GM20000 (cell line): Measurements from ENCODE around the gene SYAP1.
"Not testable (repeated sequence)": the region's sequence is repeated elsewhere in the genome, so short reads cannot be mapped to it uniquely, and the experiment has no call there.

ENCODE experiments used
- DNase-seq: peaks from one replicate; pipeline ENCODE4 v3.0.0; 2012; ENCODE audit warnings: low spot score
- TF ChIP-seq, protein P1 (sequence below): IDR thresholded peaks from 2 replicates; pipeline ENCODE4 v1.5.1; 2012; ENCODE audit warnings: mild to moderate bottlenecking, control low read depth; ENCODE audit errors: extremely low read depth, missing control alignments

Gene SYAP1

DNA sequence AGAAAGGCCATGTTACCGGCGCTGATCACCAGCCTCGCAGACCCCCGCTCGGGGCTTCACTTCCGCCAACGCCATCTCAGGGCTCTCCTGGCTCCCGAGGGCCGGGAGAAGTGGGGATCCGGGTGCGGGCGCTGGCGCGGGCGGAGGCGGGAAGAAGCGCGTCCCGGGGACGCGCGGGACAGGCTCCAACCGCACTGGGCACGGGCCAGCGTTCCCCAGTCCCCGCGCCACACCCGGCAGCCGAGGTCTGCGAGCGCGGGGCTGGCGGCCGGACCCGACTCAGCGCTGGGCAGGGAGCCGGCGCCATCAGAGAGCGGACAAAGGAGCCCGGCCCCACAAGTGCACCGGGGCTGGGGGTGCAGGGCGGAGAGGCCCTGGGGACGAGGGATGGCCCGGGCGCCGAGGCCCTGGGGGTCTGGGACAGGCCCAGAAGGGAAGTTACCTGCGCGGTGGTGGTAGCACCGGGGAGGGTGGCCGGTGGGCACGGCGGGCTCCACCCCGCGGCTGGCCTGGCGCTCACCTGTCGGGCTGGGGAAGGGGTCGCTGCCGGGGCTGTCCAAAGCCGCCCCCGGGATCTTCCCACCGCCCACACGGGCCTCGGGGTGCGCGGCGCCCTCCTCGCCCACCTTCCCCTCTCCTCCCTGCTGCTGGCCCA lies 7.4 kb upstream of the SYAP1 start:
- peak; percentile 39 for DNase-seq
- TF ChIP-seq, protein P1, sequence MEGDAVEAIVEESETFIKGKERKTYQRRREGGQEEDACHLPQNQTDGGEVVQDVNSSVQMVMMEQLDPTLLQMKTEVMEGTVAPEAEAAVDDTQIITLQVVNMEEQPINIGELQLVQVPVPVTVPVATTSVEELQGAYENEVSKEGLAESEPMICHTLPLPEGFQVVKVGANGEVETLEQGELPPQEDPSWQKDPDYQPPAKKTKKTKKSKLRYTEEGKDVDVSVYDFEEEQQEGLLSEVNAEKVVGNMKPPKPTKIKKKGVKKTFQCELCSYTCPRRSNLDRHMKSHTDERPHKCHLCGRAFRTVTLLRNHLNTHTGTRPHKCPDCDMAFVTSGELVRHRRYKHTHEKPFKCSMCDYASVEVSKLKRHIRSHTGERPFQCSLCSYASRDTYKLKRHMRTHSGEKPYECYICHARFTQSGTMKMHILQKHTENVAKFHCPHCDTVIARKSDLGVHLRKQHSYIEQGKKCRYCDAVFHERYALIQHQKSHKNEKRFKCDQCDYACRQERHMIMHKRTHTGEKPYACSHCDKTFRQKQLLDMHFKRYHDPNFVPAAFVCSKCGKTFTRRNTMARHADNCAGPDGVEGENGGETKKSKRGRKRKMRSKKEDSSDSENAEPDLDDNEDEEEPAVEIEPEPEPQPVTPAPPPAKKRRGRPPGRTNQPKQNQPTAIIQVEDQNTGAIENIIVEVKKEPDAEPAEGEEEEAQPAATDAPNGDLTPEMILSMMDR: no peak

DNA sequence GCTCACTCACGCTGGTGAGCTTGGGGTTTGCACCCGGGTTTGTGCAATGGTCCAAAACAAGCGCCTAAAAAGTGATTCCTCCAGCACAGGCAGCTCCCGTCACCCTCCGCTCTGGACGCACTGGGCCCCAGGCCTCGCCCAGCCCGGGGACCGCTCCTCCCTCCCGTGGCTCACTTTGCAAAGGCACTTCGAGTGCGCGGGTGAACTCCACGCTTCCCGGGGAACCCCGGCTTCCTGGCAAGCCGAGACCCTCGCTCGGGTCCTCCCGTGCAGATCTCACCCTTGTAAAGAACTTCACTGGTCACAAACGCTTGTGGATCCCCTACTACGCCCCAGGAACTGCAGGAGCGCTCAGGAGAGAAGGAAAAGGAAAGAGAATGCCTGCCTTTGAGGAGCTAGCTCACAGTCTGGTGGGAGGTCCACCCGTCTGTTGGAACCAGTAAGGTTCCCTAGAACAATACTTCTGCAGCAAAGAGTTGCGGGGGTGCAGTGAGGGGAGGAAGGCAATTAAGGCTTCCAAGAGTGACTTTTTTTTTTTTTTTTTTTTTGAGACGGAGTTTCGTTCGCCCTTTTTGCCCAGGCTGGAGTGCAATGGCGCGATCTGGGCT lies 6.8 kb upstream of the SYAP1 start, which contains the start of gene CTPS2:
CTPS2 (minus strand) TSS at position 122 of the 608 bp plus-strand sequence. CDS start 9,767 bp downstream, outside the sequence.
- TF ChIP-seq, protein P1: no peak
- DNase-seq: peak; percentile 77

DNA sequence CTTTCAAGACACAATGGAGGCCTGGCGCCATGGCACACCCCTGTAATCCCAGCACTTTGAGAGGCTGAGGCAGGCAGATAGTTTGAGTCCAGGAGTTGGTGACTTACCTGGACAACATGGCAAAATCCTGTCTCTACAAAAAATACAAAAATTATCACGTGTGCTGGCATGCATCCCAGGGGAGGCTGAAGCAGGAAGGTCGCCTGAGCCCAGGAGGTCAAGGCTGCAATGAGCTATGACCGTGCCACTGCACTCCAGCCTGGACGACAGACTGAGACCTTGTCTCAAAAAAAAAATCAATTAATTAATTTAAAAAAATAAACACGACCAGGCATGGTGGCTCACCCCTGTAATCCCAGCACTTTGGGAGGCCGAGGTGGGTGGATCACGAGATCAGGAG lies 4.9 kb upstream of the SYAP1 start:
- DNase-seq: no peak
- TF ChIP-seq, protein P1: no peak

DNA sequence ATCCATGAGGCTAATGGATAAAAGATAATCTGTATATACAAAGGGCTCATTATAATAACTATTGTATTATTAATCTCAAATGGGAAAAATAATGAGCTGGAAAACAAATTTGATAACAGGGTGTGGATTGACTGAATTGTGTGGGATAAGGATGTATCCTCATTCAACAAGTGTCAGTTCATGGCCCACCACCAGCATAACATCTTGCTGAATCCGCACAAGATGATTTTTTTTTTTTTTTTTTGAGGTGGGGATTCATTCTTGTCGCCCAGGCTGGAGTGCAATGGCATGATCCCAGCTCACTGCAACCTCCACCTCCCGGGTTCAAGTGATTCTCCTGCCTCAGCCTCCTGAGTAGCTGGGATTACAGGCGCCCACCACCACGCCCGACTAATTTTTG lies 3.8 kb upstream of the SYAP1 start:
- DNase-seq: not testable (repeated sequence)

DNA sequence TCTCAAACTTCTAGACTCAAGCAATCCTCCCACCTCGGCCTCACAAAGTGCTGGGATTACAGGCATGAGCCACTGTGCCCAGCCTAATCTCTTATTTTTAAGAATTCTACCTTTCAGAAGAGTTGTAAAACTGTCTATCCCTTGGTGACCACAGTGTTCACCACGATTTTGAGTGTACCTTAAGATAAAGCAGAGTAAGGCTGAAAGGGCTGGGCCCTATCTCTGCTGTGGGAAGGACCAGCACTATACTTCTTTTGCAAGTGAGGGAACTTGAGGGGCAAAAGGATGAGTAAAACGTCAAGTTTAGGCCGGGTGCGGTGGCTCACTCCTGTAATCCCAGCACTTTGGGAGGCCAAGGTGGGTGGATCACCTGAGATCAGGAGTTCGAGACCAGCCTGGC lies 3.0 kb upstream of the SYAP1 start:
- DNase-seq: not testable (repeated sequence)

DNA sequence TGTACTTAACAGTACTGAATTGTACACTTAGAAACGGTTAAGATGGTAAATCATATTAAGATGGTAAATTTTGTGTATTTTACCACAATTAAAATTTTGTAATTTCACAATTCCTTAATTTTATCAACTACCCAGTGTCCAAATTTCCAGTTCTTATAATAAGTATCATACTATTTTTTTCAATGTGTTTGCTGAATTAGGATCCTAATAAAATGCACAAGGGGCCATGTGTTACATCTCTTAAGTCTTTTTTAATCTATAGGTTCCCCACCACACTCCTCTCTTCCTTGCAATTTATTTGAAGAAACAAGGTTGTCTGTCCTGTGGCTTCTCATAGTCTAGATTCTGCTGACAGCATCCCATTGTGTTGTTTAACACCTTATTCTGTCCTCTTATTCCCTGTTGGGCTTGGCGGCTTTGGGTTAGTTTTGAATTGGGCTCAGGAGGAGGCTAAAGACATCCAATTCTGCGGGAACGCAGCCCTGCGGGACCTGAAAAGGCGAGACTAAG lies 533 bp upstream of the SYAP1 start:
- DNase-seq: no peak
- TF ChIP-seq, protein P1: no peak

DNA sequence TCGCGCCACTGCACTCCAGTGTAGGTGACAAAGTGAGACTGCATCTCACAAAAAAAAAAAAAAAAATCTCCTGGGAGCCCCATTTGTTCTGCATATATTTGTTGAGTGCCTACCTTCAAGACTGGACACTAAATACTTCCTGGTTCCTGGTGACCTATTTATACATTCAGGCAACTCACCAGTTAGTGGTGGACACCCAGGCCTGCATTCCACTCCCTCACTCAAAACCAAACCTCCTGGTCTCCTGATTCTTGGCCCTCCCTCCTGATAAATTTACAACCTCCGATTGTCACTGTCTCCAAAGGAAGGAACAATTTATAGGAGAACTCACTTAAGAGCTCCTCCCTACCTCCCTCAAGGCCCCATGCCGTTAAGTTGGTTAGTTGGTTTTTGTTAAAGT lies 3.1 kb downstream of the SYAP1 start:
- TF ChIP-seq, protein P1: no peak
- DNase-seq: no peak

DNA sequence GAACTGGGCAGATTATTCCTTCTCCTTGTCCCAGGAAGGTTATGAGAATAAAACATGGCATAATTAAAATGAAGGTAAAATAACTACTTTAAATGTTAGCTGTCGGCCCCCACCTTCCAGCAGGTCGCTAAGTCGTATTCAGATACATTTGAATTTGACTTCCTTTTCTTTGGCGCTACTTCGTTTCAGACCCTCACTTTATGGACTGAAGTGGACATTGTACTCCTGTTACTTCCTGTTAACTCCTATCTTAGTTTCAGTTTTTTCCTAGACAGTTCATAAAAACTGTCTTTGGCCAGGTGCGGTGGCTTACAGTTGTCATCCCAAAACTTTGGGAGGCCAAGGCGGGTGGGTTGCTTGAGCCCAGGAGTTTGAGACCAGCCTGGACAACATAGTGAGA lies 5.7 kb downstream of the SYAP1 start:
- TF ChIP-seq, protein P1: no peak
- DNase-seq: no peak

DNA sequence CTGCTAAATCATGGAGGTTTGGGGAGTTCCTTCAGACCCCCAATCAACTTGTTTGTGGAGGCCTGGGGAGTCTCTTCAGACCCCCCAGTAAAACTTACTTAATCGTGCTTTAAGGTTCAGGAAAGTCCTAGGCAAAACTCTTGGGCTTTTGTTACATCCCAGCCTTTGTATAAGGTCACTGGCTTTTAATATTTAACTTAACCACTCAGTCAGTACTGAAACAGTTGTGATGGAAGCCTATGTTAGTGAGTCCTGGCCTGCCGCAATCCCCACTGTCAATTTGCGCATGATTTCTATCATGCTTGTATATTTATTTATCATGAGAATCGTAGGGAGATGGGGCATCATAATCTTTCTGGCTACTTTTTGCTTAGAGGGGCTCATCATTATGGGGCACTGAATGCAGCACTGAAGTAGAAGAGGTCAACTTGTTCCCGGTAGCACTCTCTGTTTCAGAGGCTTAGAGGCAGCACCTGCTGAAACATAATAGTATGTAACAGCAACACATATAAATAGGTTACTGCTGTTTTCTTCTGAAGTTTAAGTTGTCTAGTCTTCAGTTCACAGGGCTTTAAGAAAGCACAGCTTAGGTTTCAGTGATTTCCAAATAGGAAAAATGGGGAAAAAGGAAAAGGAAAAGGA lies 7.1 kb downstream of the SYAP1 start:
- DNase-seq: not testable (repeated sequence)
